ENCODE results near the gene RRP15. TPM values are rescaled to one million over a fixed set of nuclear protein-coding genes. Genes with fewer than 3 reads are reported as not detected.

Gene RRP15
- total and polyA plus RNA-seq, 3 experiments from 2014 or later, result 18.2 to 49.4 (median 46.1) TPM

DNA sequence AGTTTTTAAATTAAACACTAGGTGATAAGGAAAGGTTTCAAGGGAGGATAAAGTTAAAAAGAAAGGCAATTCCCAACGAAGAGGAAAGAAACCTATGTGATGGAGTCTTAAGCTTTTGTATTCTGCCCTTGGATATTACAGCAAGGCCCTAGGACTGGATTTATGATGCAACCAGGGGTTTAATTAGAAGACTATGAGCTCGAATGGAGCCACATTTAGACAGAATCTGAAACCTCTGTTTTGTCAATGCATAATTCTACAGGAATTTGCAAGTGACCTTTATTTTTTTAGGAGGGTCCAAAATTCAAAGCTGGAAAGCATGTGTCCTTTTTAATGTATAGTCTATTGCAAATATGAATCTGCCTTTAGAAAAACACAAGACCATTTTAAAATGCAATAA is 98.0 kb downstream of the RRP15 start:
- Histone ChIP-seq H3K27me3 (ENCODE audit: insufficient read depth, low read length, poor library complexity, severe bottlenecking) (no peaks in the 10 kb centered on the region), H3K27ac (ENCODE audit: low read depth, low read length) (no peak overlapping the region), H3K4me1 (ENCODE audit: insufficient read depth, low read length) (no peaks in the 10 kb centered on the region), H3K4me3 (ENCODE audit: low read length) (no peak overlapping the region), H3K36me3 (ENCODE audit: insufficient read depth, low read length) (no peaks in the 10 kb centered on the region), H3K9me3 (ENCODE audit: low read length) (no peaks in the 10 kb centered on the region)
- ChIA-PET POLR2A (no interaction called here), CTCF (no interaction called here)
- Mint-ChIP-seq H3K27me3 (peaks cover 4 to 46% of the 10 kb centered on the region in 2 donors), H3K27ac (no peak overlapping the region), H3K9me3 (peaks cover 0 to 1% (median 0%) of the 10 kb centered on the region in 5 donors), H3K36me3 (no peaks in the 10 kb centered on the region), H3K4me1 (no peaks in the 10 kb centered on the region), H3K4me3 (no peak overlapping the region)
- no peak for DNase-seq

- H3K27ac ChIP-seq (ENCODE audit: low read depth, low read length), result no peak overlapping the region
- Mint-ChIP-seq H3K9me3 (peaks cover 0 to 1% (median 0%) of the 10 kb centered on the region in 5 donors), H3K27me3 (peaks cover 4 to 46% of the 10 kb centered on the region in 2 donors), H3K4me1 (no peaks in the 10 kb centered on the region), H3K27ac (no peak overlapping the region), H3K36me3 (no peaks in the 10 kb centered on the region), H3K4me3 (no peak overlapping the region)
- POLR2A ChIA-PET, result no interaction called here
- no peaks in the 10 kb centered on the region for H3K27me3 ChIP-seq (ENCODE audit: insufficient read depth, low read length, poor library complexity, severe bottlenecking)
- no peaks in the 10 kb centered on the region for H3K9me3 ChIP-seq (ENCODE audit: low read length)
- H3K36me3 ChIP-seq (ENCODE audit: insufficient read depth, low read length), result no peaks in the 10 kb centered on the region
- DNase-seq, result no peak
- no peaks in the 10 kb centered on the region for H3K4me1 ChIP-seq (ENCODE audit: insufficient read depth, low read length)
- CTCF ChIA-PET, result no interaction called here
- no peak overlapping the region for H3K4me3 ChIP-seq (ENCODE audit: low read length)
These were observed 98.6 kb downstream of the RRP15 start for GRCh38 chr1:218383681-218384080.

- Histone ChIP-seq H3K36me3 (ENCODE audit: insufficient read depth, low read length) (no peaks in the 10 kb centered on the region), H3K4me3 (ENCODE audit: low read length) (no peak overlapping the region), H3K4me1 (ENCODE audit: insufficient read depth, low read length) (no peaks in the 10 kb centered on the region), H3K27me3 (ENCODE audit: insufficient read depth, low read length, poor library complexity, severe bottlenecking) (no peaks in the 10 kb centered on the region), H3K9me3 (ENCODE audit: low read length) (no peaks in the 10 kb centered on the region), H3K27ac (ENCODE audit: low read depth, low read length) (no peak overlapping the region)
- H3K4me3 Mint-ChIP-seq, result no peak overlapping the region
- peaks cover 0 to 1% (median 0%) of the 10 kb centered on the region in 5 donors for H3K9me3 Mint-ChIP-seq
- no peaks in the 10 kb centered on the region for H3K36me3 Mint-ChIP-seq
- POLR2A ChIA-PET, result no interaction called here
- DNase-seq, result no peak
- peaks cover 11 to 46% of the 10 kb centered on the region in 2 donors for H3K27me3 Mint-ChIP-seq
- no peak overlapping the region for H3K27ac Mint-ChIP-seq
- no peaks in the 10 kb centered on the region for H3K4me1 Mint-ChIP-seq
- CTCF ChIA-PET, result no interaction called here
These were observed 99.5 kb downstream of the RRP15 start for GRCh38 chr1:218384581-218384993.

Other genes with a start within 250 kb of the RRP15 start
- gene TGFB2, start 60.0 kb downstream of the RRP15 start, total RNA-seq, result not detected
- gene TGFB2, start 60.0 kb downstream of the RRP15 start, polyA plus RNA-seq, result not detected

All from CD8-positive, alpha-beta memory T cell (primary cell).